HG03280 (cell line): ENCODE measurements around the gene DPP7.
"Not testable (repeated sequence)": the region's sequence is repeated elsewhere in the genome, so short reads cannot be mapped to it uniquely, and the experiment has no call there.

Source experiments
- ATAC-seq: cut with Tn5 transposase; IDR thresholded peaks from one replicate; pipeline ENCODE4 v1.9.1; 2021; ENCODE audit warnings: mild to moderate bottlenecking, moderate library complexity; ENCODE audit not compliant: unreplicated experiment

Gene DPP7

DNA sequence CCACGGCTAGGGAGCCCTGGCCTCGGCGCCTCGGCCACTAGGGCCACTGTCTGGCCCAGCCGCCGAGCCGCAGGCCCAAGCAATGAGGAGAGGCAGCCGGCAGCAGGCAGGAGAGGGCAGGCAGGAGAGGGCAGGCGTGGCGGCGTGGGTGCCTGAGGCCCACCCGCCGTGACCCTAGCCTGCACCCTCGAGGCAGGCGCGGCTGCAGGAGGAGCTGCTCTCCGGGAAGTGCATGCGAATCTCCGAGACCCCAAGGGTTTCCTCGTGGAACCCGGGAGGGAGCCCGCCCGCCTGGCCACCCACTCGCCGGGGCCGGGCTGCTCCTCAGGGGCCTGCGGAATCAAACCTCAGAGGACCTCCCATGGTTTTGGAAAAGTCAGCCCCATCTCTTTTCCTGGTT is 33.7 kb upstream of the DPP7 start:
- ATAC-seq, result no peak

DNA sequence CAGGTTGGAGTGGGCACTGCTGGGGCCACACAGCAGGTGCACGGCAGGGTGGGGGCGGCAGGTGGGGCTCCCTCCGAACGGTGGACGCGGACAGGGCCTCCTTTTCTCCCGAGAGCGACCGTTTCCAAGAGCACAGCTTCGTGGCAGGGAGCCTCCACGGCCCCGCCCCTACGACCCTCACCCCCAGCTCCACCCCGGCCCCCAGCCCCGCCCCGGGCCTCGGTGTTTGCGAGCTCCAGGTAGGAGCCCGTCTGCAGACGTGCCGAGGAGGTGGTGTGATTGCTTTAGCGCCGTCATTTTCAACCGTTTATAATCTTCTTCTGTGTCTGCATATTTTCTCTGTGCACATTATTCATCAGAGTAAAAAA is 33.2 kb upstream of the DPP7 start:
- no peak for ATAC-seq

DNA sequence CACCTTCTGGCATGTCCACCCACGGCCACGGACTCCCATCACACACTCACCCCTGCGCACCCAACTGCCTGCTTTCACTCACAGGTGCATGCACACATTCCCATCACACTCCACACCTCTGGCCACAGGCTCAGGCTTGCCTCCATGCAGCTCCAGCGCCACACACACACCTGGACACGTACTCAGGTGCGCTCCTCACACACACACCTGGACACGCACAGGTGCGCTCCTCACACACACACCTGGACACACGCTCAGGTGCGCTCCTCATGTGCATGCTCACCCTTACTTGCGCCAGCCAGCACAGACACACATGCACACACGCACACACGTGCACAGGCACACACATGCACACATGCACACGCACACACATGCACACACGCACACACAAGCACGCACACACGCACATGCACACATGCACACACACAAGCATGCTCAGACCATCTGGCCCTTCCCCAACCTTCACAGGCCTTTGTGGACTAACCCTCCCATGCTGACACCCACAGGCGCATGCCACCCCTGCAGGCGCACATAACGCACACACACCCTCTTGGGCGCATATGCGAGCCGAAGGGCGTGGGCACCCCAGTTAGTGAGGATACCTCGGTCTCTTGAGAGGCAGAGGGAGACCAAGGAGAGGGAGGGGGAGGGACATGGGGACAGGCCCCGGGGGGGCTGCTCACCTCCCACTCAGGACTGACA is 32.7 kb upstream of the DPP7 start:
- no peak for ATAC-seq

DNA sequence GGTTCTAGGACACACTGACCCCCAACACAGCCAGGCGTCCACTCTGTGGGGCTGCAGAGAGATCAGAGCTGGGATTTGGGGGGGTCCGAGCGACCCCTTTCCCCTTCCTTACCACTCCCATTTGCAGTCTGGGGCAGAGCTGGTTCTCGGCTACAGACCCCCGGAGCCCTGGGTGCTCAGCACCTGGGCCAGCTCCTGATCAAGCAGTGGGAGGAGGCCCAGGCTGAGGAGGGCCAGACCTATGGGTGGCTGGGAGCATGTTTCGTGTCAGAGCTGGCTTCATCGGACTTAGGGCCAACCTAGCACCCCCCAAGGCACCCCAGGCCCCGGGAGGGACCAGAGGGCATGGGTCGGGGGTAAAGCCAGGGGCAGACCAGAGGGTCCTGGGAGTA is 32.0 kb upstream of the DPP7 start:
- no peak for ATAC-seq

DNA sequence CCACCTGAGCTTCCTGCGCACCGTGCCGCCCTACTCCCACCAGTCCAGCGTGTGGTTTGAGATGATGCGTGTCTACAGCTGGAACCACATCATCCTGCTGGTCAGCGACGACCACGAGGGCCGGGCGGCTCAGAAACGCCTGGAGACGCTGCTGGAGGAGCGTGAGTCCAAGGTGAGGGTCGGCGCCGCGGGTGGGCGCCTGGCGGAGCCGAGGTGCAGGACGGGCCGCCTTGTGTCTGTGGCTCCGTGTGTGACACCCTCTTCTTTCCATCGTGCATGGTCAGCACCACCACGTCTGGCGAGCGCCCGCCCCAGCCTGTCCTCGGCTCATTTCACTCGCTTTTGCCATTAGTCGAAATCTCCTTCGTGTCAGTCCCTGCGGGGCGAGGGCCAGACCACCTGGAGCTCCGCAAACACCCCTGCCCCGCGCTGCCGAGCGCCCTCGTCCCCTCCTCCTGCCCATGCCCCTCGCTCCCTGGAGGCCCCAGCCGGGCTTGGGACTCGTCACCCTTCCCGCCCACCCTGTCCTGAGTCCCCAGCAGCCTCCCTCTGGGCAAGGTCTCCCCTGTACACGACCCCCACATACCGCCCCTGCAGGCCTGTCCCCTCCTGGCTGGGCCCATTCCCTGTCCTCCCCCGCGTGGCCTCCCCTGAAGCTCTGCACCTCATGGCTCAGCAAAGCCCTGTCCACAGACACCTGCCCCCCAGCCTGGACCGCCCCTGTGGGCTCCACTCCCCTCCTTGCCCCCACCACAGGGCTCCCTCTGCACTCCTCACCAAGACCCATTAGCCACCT is 31.4 kb upstream of the DPP7 start:
- ATAC-seq, result no peak

DNA sequence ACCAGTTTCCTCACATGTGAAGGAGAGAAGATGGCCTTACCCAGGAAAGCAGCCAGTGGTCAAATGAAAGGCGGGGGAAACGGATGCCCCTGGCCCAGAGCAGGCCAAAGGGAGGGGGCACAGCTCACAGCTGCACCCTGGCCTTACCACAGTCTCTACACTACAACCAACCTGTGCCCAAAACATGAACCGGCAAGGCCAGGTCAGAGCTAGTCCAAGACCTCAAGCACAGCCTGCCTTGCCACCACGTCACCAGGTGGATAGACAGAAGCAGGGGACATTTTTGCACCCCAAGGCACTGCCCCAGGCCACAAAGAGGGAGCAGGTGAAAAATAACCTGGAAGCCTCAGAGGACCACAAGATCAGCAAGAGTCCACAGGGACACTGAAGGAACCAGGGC is 28.9 kb upstream of the DPP7 start:
- no peak for ATAC-seq

DNA sequence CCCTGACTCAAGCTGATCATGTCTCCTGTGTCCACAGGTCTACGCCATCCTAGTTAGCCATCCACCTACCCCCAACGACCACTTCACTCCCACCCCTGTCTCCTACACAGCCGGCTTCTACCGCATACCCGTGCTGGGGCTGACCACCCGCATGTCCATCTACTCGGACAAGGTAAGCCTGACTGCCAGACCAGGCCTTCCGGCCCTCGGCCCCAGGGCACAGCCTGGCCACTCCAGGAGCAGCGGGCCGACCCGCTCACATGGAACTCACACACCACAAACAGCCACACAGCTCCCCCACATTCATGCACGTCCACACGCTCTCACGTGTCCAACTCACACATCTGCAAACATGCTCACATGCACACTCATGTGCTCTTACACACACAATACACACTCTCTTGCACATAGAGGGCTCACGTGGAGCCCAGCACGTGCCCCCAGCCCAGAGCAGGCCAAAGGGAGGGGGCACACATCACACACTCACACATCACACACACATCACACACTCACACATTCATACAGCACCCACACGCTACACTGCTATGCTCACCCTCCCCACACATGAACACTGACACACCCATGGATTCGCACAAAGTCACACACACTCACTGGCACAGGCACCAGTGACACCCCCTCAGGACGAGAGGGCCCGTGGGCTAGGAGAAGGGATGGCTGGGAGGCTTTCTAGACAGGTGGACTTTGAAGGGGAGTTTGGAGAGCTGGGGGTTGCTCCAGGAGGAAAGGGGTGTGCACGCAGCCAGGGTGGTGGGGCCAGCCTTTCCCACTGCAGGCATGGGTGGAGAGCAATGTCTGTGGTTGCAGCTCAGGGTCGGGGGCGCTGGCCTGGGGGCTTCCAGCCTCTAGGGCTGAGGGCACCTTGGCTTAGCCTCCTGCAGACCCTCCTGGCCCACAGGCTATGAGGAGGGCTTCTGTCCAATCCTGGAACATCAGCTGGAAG is 27.7 kb upstream of the DPP7 start:
- no peak for ATAC-seq

DNA sequence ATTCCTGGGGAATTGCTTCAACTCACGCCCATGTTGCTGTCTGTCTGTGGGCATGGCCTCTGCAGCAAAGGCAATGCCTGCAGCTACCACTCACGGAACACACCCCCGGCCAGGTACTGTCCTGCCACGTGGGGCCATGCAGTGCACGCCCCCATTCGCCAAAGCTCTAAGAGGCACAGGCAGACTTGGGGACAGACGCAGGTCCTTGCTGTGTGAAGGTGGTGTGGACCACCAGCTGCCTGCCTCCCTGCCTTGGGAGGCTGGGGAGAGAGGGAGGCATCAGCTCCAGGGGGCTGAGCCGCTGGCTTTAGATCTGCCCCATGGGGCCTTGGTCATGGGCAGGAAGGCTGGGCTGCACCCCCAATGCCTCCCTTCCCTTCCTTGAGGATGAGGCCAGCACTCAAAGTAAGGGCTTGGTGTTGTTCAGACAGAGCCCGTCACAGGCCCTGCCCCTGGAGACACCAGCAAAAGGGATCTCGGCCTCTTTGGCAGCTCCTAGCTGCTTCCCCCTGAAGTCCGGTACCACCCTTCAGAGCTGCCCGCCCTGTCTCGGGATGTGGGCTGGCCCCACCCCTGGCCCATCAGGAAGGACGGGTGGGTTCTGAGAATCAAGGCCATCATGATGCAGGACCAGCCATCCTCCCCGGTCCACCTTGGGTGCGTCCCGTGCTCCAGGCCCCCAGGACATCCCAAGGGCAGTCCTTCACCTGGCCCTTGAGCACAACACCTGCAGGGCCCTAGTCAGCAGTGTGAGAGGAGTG is 26.7 kb upstream of the DPP7 start:
- no peak for ATAC-seq

DNA sequence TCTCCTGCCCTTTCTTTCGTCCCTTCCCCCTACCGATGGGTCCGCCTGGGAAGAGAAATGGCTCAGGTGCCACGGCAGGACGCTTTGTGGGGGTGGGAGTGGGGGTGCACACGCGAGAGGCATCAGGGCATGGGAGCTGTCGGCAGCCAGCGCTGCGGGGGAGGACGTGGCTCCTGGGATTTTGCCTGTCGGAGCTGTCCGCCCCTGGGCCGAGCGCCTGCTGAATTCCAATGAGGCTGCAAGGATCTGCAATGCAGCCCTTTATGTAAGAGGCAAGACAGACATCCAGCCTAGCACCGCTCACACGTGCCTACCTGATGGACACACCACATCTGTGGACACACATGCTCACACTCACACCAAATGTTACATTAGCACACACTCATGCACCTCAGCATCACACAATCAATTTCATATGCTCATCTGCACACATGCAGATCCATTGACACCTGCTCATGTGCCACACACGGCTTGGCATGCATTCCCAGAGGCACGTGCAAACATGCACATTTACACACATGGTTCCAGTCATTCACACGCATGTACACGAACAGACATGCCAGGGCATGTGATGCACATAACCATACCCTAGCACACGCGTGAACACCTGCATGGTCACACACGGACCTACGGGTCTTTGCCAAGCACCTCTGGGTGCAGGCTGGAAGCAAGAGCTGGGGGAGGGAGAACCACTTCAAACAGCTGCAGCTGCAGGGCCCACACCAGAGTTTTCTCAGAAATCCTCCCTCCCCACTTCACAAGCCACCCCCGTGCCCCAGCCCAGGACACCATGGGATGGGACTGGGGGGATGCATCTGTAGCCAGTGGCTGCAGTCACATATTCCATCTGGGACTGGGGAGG is 25.8 kb upstream of the DPP7 start:
- no peak for ATAC-seq

DNA sequence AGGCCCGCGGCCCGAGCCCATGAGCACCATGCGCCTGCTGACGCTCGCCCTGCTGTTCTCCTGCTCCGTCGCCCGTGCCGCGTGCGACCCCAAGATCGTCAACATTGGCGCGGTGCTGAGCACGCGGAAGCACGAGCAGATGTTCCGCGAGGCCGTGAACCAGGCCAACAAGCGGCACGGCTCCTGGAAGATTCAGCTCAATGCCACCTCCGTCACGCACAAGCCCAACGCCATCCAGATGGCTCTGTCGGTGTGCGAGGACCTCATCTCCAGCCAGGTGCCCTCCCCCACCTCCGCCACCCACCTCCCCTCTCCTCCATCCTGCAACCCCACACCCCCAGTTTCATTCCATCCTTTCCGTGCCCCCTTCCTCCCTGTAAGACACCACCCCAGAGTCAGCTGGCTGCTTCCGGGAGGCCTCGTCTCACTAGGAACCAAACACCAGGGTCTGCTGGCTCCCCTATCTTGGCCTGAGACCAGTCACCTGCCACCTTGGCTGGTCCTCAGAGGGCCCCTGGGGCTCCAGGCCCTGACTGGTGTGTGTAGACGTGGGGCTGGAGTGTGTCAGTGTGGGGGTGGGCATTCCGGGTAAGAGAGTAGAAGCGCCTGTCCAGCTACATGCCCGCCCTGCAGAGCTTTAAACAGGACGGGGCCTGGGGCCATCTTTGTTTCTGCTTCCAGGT is 25.1 kb upstream of the DPP7 start:
- ATAC-seq, result no peak

DNA sequence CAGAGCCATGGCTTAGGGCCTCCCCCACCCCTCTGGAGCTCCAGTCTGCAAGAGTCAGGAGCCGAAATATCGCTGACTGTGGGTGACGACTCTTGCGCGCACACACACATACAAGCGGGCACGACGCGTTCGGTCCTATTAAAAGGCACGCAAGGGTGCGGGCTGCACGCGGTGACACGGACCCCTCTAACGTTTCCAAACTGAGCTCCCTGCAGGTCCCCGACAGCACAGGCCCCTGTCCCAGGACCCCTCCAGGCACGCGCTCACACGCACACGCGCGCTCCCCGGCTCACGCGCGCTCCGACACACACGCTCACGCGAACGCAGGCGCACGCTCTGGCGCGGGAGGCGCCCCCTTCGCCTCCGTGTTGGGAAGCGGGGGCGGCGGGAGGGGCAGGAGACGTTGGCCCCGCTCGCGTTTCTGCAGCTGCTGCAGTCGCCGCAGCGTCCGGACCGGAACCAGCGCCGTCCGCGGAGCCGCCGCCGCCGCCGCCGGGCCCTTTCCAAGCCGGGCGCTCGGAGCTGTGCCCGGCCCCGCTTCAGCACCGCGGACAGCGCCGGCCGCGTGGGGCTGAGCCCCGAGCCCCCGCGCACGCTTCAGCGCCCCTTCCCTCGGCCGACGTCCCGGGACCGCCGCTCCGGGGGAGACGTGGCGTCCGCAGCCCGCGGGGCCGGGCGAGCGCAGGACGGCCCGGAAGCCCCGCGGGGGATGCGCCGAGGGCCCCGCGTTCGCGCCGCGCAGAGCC is 24.4 kb upstream of the DPP7 start, which contains the start of gene GRIN1:
TSS of gene GRIN1 (plus strand) at position 433 of the 746 bp plus-strand sequence. CDS start 333 bp downstream, outside the sequence.
- ATAC-seq, result no peak

DNA sequence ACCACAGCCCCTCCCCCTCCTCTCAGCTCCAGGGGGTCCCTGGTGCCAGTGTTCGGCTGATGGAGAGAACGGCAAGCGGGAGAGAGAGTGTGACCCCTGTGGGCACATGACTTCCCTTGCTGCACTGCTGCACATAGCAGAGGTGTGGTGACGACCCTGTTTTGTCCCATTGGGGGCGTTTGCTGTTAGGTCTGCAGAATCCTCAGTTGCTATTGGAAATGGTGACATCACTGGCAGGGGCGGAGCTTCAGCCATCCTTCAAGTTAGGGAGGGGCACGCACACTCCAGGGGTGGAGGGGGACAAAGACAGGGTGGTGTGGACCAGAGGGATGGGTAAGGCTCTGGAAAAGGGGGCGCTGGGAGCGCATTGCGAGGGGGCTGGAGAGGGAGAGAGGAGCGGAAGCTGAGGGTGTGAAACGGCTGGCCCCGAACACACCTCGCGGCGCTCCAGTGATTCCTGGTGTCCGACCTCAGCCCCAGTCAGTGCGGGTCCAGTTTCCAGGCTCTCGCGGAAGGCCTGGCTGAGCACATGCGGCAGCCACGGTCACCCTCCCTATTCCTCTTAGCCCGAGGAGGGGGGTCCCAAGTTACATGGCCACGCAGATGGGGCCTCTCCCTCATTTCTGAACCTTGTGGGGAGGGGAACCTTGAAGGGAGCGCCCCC is 23.7 kb upstream of the DPP7 start:
- ATAC-seq, result no peak

DNA sequence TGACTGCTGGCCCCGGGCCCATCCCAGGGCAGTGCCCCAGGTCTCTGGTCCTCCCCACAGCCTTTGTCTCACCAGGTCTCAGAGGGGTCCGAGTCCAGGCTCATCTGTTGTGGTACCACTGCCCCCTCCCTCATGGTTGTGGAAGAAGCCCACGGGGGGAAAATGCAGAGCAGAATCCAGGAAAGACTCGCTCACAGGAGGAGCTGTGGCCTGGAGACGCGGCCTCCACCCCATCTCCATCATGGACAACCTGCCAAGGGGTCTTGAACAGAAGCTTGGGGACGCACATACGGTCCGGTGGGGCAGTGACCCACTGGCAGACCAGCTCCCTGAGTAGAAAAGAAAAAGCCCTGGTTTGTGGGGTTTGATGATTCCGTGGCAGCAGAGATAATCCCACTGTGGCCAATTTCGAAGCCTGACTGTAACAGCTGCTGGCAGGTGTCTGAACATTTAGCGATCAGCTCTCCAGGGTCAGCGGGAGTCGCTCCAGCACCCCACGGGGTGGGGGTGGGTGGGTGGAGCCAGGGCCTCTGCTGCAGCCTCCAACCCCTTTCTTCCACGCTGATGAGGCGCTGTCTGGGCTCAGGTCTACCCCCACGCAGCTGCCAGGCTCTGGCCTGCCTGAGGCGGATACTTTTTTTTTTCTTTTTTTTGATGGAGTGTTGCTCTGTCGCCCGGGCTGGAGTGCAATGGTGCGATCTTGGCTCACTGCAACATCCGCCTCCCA is 22.5 kb upstream of the DPP7 start:
- ATAC-seq, result no peak

DNA sequence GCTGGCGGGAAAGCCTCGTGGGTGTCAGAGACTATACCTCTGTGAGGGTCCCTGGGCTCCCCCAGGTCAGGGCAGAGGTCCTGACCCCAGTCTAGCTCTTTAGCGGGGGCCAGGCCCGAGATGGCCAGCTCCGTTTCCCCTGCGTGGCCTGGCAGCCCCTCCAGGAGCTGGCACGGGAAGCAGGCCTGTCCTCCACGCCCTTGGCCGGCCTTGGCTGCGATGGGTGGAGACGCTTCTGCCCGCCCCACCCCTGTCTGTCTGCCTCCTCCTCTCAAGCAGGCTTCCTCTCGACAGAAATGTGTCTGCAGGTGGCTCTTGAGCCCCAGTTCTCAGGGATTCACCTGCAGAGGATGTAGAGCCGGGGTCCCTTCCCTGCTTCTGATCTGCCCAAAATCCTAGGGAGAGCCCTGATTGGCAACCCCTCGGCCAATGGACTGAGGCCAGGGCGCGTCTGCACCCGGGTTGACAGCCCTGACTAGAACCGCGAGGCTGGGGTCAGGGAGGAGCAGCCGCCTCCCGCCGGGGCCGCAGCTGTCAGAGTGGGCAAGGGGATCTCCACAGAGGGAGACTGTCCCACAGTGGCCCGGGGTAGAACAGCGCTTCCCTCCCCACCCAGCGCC is 21.8 kb upstream of the DPP7 start:
- no peak for ATAC-seq

DNA sequence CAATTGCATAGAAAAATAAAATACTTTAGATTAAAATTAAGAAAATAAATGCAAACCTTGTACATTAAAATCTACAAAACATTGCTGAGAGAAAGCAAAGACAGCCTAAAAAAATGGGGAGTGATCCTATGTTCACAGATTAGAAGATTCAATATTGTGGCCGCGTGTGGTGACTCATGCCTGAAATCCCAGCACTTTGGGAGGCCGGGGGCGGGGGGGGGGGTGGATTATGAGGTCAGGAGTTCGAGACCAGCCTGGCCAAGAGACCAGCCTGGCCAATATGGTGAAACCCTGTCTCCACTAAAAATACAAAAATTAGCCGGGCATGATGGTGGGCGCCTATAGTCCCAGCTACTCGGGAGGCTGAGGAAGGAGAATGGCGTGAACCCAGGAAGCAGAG is 20.6 kb upstream of the DPP7 start:
- ATAC-seq, result not testable (repeated sequence)

DNA sequence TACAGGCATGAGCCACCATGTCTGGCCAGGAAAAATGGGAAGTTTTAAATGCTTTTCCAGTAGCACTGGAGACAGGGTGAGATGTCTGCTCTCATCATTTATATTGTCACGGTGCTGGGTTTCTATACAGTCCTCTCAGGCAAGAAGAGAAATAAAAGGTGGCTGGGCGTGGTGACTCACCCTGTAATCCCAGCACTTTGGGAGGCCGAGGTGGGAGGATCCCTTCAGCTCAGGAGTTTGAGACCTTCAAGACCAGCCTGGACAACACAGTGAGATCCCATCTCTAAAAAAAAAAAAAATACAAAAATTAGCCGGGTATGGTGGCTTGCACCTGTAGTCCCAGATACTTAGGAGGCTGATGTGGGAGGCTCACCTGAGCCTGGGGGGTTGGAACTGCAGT is 19.7 kb upstream of the DPP7 start:
- no peak for ATAC-seq
